ENCODE measurements around the gene WDR18.
A peak's percentile ranks its signal among the peaks of the same experiment; 100 is the strongest.

The WDR18 gene

DNA sequence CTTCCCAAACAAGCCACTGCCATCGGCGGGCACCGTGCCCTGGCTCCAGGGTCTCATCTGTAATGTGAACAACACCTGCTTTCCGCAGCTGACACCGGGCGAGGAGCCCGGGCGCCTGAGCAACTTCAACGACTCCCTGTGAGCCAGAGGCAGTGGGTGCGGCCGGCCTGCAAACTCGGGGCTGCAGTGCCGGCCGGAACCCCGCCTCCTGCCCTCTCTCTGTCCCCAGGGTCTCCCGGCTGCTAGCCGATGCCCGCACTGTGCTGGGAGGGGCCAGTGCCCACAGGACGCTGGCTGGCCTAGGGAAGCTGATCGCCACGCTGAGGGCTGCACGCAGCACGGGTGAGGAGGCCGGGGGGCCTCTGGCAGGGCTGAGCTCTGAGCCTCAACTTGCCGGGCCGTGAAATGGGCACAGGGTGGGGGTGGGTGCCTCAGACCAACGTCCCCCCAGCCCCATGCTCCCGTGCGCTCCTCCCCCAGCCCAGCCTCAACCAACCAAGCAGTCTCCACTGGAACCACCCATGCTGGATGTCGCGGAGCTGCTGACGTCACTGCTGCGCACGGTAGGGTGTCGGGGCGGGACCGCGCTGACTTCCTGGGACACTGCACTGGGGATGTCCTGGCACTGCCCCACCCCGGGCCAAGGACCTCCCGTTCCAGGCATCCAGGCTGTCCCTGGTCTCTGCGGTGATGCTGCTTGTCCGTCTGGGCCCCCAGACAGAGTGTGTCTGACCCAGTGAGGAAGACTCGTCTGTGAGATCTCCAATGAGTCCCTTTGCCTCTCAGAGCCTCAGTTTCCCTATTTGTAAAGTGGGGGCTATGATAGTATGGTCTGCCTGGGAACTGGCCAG is 57.9 kb downstream of the WDR18 start:
- FAIRE-seq: no peak
- no peak; the same call in 1 of the 2 replicates for TF ChIP-seq POLR2A (IDR thresholded peaks at IDR 0.05; ENCODE audit: low read depth, low read length)
- peak; percentile 80 for DNase-seq (ENCODE audit: insufficient read length, low spot score)

DNA sequence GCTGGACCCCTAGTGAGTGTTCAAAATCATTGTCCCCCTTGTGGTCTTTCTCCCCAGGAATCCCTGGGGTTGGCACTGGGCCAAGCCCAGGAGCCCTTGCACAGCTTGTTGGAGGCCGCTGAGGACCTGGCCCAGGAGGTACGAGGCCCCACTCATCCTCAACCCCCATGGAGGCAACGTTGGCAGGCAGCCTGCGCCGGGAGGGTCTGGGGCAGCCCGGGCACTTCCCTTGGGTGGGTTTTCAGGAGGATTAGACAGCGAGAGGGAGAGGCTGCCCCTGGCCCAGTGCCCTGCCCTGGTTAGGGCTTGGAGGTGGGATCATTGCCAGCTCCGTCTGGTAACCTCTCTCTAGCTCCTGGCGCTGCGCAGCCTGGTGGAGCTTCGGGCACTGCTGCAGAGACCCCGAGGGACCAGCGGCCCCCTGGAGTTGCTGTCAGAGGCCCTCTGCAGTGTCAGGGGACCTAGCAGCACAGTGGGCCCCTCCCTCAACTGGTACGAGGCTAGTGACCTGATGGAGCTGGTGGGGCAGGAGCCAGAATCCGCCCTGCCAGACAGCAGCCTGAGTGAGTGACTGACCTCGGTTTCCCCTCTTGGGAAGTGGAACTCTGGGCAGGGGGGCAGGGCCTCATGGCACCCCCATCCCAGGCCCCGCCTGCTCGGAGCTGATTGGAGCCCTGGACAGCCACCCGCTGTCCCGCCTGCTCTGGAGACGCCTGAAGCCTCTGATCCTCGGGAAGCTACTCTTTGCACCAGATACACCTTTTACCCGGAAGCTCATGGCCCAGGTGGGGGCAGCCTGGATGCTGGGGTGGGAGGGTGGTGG is 58.8 kb downstream of the WDR18 start:
- FAIRE-seq (no peak), DNase-seq (ENCODE audit: insufficient read length, low spot score) (no peak)
- no peak for TF ChIP-seq POLR2A (IDR thresholded peaks at IDR 0.05; ENCODE audit: low read depth, low read length)

Measured in H54 (cell line).